Epidermal melanocyte (primary cell): Measurements from ENCODE around the gene IFT172.
"Not testable (repeated sequence)": the region's sequence is repeated elsewhere in the genome, so short reads cannot be mapped to it uniquely, and the experiment has no call there.

Source experiments
- DNase-seq: peaks from one replicate; pipeline ENCODE4 v3.0.0; 2011; ENCODE audit warnings: low spot score; ENCODE audit not compliant: insufficient read length

Gene IFT172, protein sequence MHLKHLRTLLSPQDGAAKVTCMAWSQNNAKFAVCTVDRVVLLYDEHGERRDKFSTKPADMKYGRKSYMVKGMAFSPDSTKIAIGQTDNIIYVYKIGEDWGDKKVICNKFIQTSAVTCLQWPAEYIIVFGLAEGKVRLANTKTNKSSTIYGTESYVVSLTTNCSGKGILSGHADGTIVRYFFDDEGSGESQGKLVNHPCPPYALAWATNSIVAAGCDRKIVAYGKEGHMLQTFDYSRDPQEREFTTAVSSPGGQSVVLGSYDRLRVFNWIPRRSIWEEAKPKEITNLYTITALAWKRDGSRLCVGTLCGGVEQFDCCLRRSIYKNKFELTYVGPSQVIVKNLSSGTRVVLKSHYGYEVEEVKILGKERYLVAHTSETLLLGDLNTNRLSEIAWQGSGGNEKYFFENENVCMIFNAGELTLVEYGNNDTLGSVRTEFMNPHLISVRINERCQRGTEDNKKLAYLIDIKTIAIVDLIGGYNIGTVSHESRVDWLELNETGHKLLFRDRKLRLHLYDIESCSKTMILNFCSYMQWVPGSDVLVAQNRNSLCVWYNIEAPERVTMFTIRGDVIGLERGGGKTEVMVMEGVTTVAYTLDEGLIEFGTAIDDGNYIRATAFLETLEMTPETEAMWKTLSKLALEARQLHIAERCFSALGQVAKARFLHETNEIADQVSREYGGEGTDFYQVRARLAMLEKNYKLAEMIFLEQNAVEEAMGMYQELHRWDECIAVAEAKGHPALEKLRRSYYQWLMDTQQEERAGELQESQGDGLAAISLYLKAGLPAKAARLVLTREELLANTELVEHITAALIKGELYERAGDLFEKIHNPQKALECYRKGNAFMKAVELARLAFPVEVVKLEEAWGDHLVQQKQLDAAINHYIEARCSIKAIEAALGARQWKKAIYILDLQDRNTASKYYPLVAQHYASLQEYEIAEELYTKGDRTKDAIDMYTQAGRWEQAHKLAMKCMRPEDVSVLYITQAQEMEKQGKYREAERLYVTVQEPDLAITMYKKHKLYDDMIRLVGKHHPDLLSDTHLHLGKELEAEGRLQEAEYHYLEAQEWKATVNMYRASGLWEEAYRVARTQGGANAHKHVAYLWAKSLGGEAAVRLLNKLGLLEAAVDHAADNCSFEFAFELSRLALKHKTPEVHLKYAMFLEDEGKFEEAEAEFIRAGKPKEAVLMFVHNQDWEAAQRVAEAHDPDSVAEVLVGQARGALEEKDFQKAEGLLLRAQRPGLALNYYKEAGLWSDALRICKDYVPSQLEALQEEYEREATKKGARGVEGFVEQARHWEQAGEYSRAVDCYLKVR (N-terminal part only)

DNA sequence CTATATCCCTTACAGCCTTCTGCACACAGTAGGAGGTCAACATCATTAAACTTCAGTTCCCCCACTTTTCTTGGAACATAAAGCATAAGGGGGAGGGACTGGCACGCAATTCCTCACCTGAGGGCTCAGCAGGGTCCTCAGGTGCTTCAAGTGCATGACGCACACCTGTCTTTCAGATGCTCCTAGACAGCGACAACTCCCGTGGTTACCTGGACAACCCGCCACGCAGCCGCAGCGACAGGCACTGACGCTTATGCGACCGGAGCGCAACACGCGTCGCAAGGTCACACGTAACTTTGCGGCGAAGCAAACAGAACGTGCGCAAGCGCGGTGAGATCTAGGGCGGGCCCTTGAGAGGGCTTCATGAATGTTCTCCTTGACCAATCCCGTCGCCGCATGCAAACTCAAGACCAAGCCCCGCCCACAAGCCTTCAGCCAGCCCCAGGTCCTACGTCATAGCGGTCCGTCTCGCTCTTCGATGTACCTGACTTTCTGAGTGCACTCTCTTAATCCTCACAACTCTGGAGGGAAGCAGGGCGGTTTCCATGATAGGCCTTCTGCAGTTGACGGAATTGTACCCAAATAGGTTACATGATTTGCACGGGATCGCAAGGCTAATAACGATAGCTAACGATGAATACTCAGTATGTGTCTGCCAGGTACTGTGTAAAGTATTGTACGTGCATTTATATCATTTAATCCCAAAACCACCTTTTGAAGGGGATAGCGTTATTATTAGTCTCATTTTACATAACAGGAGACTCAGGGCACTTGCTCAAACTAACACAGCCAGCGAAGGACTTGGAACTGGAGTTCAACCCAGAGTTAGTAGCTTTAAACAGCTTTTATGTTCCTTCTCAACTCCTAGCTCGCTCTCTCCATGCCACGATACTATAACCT lies at the start of gene IFT172:
TSS of gene IFT172 (minus strand) at position 246 of the 900 bp plus-strand sequence. CDS start at position 156, 90 bp downstream.
- peak; percentile 95 for DNase-seq

DNA sequence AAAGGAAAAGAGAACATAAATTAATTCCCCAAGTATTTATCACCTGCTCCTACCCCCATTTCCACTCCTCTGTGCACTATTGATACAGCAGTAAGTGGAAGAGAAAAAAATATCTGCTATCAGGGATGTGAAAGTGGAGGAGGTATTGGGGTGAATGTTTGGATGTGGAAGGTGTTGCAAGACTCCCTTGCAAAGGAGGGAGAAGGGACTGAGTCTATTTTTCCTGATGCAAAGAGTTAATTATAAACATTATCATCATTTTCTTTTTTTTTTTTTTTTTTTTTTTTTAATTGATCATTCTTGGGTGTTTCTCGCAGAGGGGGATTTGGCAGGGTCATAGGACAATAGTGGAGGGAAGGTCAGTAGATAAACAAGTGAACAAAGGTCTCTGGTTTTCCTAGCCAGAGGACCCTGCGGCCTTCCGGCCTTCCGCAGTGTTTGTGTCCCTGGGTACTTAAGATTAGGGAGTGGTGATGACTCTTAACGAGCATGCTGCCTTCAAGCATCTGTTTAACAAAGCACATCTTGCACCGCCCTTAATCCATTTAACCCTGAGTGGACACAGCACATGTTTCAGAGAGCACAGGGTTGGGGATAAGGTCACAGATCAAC lies 49.4 kb upstream of the IFT172 start:
- not testable (repeated sequence) for DNase-seq

DNA sequence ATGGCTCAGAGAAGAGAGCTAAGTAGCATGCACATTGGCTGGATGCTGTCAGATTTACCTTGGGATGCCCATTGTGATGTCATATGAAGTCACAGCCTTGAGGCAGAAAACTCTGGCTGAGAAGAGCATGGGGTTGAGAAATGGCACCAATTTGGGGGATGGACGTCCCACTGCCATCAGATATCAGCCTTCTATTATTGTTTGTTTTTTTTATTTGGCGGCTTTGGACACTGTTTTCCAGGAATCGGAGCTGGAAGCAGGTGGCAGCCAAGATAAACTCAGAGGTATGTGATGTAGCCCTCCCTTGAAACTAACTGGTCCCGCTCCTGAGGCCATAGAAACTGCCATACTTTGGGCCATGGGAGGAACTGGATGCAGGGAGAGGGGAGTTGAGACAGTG lies 47.7 kb upstream of the IFT172 start:
- DNase-seq: no peak

DNA sequence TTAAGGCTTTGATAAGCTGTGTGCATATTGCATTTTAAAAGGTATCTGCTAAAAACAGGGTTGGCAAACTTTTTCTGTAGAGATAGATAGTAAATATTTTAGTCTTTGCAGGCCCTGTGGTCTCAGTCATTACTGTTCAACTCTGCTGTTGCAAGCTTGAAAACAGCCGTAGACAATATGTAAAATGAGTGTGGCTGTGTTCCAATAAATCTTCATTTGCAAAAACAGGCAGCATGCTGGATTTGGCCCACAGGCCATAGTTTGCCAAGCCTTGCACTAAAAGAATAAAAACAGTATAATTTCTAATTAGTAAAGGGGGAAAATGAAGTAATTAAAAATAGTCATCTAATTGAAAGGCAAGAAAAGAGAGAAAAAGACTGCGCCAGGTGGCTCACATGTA lies 42.4 kb upstream of the IFT172 start:
- DNase-seq: no peak

DNA sequence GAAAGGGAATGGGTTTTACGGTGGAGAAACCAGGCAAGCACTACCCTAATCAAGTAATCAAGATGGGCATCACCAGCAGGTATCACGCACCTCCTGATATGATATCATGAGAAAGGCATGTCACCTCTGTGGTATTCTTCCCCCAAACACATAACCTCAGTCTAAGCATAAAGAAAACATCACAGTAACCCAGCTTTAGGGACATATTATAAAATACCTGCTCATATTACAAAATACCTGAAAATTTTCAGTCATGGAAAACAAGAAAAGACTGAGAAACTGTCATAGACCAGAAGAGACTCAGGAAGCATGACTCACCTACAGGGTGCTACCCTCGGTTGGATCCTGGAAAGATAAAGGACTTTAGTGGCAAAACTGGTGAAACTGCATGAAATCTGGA lies 37.6 kb upstream of the IFT172 start:
- no peak for DNase-seq

DNA sequence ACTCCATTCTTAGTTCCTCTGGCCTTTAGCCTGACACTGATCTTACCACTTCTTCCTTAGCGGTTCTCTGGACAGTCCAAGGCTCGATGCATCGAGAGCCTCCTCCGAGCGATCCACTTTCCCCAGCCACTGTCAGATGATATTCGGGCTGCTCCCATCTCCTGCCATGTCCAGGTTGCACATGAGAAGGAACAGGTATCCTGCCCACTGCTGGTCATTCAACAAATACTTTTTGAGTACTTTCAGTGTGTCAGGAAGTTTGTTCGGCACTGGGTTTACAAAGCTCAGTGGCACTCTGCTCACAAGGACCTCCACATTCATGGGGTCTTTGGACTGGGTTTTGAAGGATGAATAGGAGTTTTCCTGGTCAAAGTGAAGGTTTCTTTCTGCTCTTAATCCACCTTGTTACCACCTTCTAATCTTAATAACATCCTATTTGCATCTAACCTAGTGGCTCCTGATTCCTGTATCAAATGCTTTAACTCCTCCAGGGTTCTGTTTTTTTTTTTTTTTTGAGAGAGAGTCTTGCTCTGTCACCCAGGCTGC lies 32.9 kb upstream of the IFT172 start:
- no peak for DNase-seq

DNA sequence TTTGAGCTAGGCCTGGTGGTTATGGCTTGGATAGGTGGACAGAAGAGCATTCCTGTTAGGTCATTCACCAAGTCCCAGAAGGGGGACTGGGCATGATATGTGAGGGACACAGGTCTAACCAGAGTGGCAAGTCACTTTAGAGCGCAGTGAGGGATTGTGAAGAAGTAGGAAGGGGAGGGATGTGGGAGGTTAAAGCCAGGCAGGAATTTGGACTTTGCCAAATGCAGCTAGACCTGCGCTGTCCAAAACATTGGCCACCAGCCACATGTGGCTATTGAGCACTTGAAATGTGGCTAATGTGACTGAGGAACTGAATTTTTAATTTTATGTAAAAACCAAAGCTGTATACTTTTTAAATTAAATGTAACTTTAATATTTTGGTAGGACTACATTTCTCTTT lies 30.8 kb upstream of the IFT172 start:
- DNase-seq: no peak

DNA sequence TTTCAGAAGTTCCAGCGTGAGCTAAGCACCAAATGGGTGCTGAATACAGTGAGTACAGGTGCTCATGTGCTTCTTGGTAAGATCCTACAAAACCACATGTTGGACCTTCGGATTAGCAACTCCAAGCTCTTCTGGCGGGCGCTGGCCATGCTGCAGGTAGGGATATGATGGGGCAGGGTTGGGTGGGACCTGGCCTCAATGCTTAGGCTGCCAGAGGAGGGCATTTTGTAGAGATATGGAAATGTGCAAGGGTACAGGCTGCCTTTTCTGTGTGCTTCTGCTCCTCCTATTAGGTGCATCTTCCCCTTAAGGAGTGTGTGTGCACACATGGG lies 29.2 kb upstream of the IFT172 start:
- DNase-seq: no peak

DNA sequence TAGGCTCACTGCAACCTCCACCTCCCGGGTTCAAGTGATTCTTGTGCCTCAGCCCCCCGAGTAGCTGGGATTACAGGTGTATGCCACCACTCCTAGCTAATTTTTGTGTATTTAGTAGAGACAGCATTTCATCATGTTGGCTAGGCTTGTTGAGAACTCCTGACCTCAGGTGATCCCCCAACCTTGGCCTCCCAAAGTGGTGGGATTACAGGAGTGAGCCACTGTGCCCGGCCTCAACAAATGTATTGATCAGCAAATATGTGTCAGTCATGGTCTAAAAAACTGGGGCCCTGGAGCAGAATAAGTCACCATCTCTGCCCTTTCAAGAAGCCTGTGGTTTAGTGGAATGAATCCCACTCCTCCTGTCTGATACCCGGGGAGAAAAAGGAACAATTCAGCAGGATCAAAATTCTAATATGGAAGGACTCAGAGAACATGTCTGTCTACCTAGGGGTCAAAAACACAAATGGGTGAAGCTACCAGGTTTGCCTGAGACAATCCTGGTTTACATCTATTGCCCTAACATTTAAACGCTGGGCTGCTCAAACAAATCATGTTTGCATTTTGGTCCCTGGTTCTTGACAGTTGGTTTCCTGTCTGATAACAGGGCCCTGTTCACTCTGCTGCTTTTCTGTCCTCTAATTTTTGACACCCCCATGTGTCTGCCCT lies 28.7 kb upstream of the IFT172 start:
- no peak for DNase-seq

DNA sequence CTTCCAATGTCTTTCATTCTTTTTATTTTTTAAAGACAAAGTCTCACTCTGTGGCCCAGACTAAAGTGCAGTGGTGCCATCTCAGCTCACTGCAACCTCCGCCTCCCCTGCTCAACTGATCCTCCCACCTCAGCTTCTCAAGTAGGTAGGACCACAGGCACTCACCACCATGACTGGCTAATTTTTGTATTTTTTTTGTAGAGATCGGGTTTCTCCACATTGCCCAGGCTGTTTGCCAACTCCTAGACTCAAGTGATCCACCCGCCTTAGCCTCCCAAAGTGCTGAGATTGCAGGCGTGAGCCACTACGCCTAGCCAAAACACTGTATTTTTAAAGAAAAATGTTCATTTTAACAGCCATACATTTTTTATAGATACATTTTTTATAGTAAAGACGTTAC lies 19.8 kb upstream of the IFT172 start:
- DNase-seq: no peak

DNA sequence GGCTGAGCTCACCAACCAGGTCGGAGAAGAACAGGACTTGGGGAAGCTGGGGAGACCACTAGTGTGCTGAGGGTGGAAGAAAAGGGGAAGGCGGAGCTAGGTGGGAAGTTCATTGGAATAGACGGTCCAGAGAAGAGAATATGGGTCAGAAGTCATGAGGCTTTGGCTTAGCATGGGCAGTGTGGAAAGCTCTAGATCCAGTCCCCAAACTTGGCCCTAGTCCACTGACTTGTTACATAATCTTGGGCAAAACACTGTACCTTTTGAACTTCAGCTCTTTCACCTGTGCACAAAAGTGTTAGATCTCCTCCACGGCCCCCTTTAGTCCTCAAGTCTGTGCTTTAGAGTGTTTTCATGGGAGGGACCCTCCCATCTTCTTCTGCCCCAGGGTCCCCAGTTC lies 17.8 kb upstream of the IFT172 start:
- no peak for DNase-seq

DNA sequence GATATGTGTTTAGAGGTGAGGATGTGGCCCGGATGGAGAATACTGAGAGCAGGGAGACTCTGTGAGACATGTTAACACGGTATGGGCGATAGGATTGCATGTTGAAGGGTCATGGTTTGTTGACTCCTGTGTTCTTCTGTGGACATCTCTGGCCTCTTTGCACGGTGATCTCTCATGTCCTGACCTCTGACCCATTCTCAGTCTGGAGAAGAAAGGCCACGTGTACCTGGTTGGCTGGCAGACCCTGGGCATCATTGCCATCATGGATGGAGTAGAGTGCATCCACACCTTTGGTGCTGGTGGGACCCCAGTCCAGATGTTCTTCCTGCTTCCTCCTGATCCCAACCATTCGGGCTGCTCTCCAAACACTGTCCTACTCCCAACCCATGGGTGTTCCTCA lies 17.0 kb upstream of the IFT172 start:
- DNase-seq: no peak

DNA sequence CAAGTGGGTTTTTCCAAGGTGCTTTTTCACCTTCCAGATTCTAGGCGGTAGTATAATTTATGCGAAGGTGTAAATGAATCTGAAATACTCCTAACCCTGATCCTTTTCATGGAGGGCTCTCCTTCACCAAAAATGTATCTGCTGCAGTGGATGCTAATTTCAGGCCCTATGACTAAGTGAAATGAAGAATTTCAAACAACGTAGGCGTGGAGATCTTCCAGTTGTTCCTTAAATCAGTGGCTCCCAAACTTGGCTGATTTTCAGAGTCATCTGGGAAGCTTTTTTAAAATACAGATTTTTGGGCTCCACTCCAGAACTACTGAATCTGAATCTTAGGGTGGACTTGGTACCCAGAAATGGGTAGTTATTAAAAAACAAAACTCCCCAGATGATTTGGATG lies 12.6 kb upstream of the IFT172 start:
- no peak for DNase-seq

DNA sequence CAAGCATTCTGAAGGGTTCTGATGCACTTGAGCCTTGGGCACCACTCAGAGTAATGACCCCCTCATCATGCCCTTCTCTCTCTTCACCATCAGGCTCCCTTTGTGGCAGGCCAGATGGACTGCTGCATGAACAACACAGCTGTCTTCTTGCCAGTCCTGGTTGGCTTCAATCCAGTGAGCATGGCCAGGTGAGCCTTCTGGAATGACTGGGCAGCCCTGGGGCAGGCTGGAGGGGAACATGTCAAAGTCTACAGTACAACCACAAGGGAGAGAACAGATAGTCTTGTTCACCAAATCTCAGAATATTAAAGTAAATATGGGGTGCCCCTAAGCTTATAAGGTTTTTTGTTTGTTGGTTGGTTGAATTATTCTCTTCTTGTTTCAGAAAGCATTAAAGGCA lies 11.5 kb upstream of the IFT172 start:
- DNase-seq: no peak

DNA sequence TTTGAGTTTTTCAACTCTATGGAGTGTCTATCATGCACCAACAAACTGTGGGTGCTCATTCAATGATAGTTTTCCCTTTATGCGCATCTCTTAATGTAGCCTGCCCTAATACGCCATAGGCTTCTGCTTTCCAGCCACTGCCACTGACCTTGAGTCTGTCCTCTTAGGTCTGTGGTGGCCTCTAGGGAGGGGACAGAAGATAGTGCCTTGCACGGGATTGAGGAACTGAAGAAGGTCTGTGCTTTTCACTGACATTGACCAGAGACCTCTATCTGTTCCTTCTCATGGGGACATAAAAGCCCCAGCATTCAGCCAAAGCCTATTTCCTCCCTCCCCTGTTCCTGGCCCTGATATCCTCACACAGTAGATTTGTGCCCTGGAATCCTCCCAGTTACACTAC lies 9.4 kb upstream of the IFT172 start:
- no peak for DNase-seq

DNA sequence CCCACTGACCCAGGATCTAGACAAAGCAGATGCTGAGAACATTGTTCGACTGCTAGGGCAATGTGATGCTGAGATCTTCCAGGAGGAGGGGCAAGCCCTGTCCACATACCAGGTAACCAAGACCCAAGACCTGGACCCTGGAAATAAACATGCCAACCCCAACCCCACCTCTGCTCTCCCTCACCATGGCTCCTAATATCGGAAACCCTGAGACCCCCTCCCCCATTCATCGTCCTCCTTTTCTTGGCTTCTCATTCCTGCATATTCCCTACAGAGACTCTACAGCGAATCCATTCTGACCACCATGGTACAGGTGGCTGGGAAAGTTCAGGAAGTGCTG lies 7.7 kb upstream of the IFT172 start:
- no peak for DNase-seq

DNA sequence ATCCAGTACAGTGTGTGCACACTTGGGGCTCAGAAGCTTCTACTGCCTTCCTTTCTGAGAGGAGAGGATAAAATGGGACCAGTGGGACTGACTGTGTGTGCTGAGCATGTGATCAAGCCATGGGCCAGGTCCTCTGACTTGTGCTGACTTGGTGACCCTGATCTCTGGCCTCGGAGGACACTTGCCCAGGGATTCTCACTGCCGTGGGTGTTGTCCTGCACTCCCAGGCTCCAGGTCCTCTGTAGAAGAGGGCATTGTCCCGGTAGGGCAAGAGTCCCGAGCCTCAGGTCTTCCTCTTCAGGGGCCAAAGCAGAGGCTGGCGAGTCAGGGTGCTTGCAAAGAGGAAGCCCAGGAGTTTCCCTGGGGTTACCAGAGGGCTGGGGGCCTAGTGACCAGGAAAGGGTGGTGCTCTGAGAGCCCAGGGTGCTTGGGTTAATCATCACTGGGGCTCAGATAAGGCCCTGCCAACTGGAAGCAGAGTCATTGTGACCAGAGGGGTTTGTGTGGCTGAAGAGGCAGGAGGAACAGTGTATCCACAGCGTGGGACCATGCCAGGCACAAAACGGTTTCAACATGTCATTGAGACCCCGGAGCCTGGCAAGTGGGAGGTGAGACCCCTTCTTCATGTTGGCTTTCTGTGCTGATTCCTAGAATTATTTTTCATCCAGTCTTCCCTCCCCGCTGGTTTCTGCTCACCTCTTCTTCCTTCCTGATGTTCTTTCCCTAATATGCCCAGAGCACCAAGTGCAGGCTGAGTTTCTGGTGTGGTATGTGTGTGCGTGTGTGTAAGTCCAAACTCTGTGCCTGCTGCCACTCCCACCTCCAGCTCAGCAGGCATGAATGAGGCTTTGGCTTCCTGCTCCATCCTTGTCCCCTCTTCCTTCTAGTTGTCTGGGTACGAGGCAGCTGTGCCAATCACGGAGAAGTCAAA lies 7.1 kb upstream of the IFT172 start, which contains the start of gene GCKR:
TSS of gene GCKR (plus strand) at position 483 of the 931 bp plus-strand sequence. CDS start at position 549, 66 bp downstream.
- DNase-seq: no peak

DNA sequence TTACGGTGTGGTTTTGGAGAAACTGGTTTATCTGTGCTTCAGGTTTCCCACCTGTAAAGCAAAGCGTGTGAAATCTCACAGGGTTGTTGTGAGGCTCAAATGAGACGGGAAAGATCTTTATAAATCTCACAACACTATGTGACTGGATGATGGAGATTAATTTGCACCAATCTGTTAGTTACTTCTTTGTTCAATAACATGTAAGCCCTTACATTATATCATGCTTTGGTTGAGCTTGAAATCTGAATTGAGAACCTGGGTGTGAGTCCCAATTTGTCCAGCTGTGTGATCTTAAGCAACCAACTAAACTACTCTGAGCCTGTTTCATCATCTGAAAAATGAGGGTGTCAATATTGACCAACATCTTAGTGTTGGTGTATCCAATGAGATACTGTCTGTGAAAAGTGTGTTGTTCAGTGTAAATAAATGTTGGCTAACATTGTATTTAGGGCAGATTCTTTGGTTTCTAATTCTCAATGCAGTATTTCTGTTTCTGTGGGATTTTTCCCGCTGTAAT lies 6.4 kb upstream of the IFT172 start:
- DNase-seq: no peak
